Measurements from ENCODE around the gene C19orf33.

The C19orf33 gene

GRCh38 chr19:38329651-38330050 is 25.6 kb downstream of the C19orf33 start:
- Histone ChIP-seq H3K4me3 (ENCODE audit: severe bottlenecking) (no peak overlapping the region), H3K27ac (ENCODE audit: poor library complexity, severe bottlenecking) (no peak overlapping the region), H3K36me3 (ENCODE audit: low read depth) (peaks cover 35% of the 10 kb centered on the region), H3K9me3 (ENCODE audit: severe bottlenecking) (no peaks in the 10 kb centered on the region), H3K4me1 (ENCODE audit: insufficient read depth, poor library complexity, severe bottlenecking) (peaks cover under 1% of the 10 kb centered on the region), H3K27me3 (ENCODE audit: insufficient read depth, poor library complexity, severe bottlenecking) (no peaks in the 10 kb centered on the region)
- DNase-seq (ENCODE audit: low spot score) = no peak
- TF ChIP-seq CTCF (IDR thresholded peaks at IDR 0.05; ENCODE audit: poor library complexity, severe bottlenecking) = no peak
- ATAC-seq (ENCODE audit: low read depth) = no peak

GRCh38 chr19:38331728-38332127 is 27.7 kb downstream of the C19orf33 start:
- Histone ChIP-seq H3K27me3 (ENCODE audit: insufficient read depth, poor library complexity, severe bottlenecking) (no peaks in the 10 kb centered on the region), H3K4me1 (ENCODE audit: insufficient read depth, poor library complexity, severe bottlenecking) (no peaks in the 10 kb centered on the region), H3K9me3 (ENCODE audit: severe bottlenecking) (no peaks in the 10 kb centered on the region), H3K4me3 (ENCODE audit: severe bottlenecking) (no peak overlapping the region), H3K36me3 (ENCODE audit: low read depth) (peaks cover 18% of the 10 kb centered on the region), H3K27ac (ENCODE audit: poor library complexity, severe bottlenecking) (no peak overlapping the region)
- DNase-seq (ENCODE audit: low spot score) = no peak
- no peak for TF ChIP-seq CTCF (IDR thresholded peaks at IDR 0.05; ENCODE audit: poor library complexity, severe bottlenecking)
- ATAC-seq (ENCODE audit: low read depth) = no peak

GRCh38 chr19:38333245-38333644 is 29.2 kb downstream of the C19orf33 start:
- no peak for TF ChIP-seq CTCF (IDR thresholded peaks at IDR 0.05; ENCODE audit: poor library complexity, severe bottlenecking)
- H3K27ac ChIP-seq (ENCODE audit: poor library complexity, severe bottlenecking) = no peak overlapping the region
- no peaks in the 10 kb centered on the region for H3K9me3 ChIP-seq (ENCODE audit: severe bottlenecking)
- H3K27me3 ChIP-seq (ENCODE audit: insufficient read depth, poor library complexity, severe bottlenecking) = no peaks in the 10 kb centered on the region
- no peak overlapping the region for H3K4me3 ChIP-seq (ENCODE audit: severe bottlenecking)
- H3K4me1 ChIP-seq (ENCODE audit: insufficient read depth, poor library complexity, severe bottlenecking) = no peaks in the 10 kb centered on the region
- no peak for DNase-seq (ENCODE audit: low spot score)
- ATAC-seq (ENCODE audit: low read depth) = no peak
- peaks cover 4% of the 10 kb centered on the region for H3K36me3 ChIP-seq (ENCODE audit: low read depth)

GRCh38 chr19:38335949-38336637 is 32.0 kb downstream of the C19orf33 start:
- Histone ChIP-seq H3K4me1 (ENCODE audit: insufficient read depth, poor library complexity, severe bottlenecking) (no peaks in the 10 kb centered on the region), H3K4me3 (ENCODE audit: severe bottlenecking) (peak overlapping the region; percentile 46), H3K36me3 (ENCODE audit: low read depth) (no peaks in the 10 kb centered on the region), H3K9me3 (ENCODE audit: severe bottlenecking) (no peaks in the 10 kb centered on the region), H3K27me3 (ENCODE audit: insufficient read depth, poor library complexity, severe bottlenecking) (no peaks in the 10 kb centered on the region), H3K27ac (ENCODE audit: poor library complexity, severe bottlenecking) (peak overlapping the region; percentile 61)
- no peak for TF ChIP-seq CTCF (IDR thresholded peaks at IDR 0.05; ENCODE audit: poor library complexity, severe bottlenecking)
- DNase-seq (ENCODE audit: low spot score) = peak; percentile 99
- peak; percentile 80 for ATAC-seq (ENCODE audit: low read depth)

GRCh38 chr19:38336638-38337359 is 32.7 kb downstream of the C19orf33 start:
- peak overlapping the region; percentile 61 for H3K27ac ChIP-seq (ENCODE audit: poor library complexity, severe bottlenecking)
- no peaks in the 10 kb centered on the region for H3K4me1 ChIP-seq (ENCODE audit: insufficient read depth, poor library complexity, severe bottlenecking)
- H3K36me3 ChIP-seq (ENCODE audit: low read depth) = no peaks in the 10 kb centered on the region
- no peaks in the 10 kb centered on the region for H3K9me3 ChIP-seq (ENCODE audit: severe bottlenecking)
- no peaks in the 10 kb centered on the region for H3K27me3 ChIP-seq (ENCODE audit: insufficient read depth, poor library complexity, severe bottlenecking)
- peak overlapping the region; percentile 46 for H3K4me3 ChIP-seq (ENCODE audit: severe bottlenecking)
- DNase-seq (ENCODE audit: low spot score) = peak; percentile 95
- peak; percentile 59 for ATAC-seq (ENCODE audit: low read depth)
- no peak for TF ChIP-seq CTCF (IDR thresholded peaks at IDR 0.05; ENCODE audit: poor library complexity, severe bottlenecking)

Measured in RWPE2 (cell line).